ENCODE measurements around the gene ANKRD18A. TPM values are rescaled to one million over a fixed set of nuclear protein-coding genes. Genes with fewer than 3 reads are reported as not detected.

The ANKRD18A gene
- 0.21 and 1.5 TPM in 2 replicates for total RNA-seq

- DNase-seq (ENCODE audit: low read depth, low spot score), result peak; percentile 40
Observed at GRCh38 chr9:38620483-38621433, at the start of gene ANKRD18A. TSS of gene ANKRD18A (minus strand) at chr9:38620596. CDS start at chr9:38620285, 311 bp downstream.

- no peak for DNase-seq (ENCODE audit: low read depth, low spot score)
Observed at GRCh38 chr9:38668791-38669466, 48.5 kb upstream of the ANKRD18A start.

GRCh38 chr9:38662763-38663593 is 42.6 kb upstream of the ANKRD18A start:
- DNase-seq (ENCODE audit: low read depth, low spot score), result no peak

GRCh38 chr9:38659538-38659937 is 39.1 kb upstream of the ANKRD18A start:
- no peak for DNase-seq (ENCODE audit: low read depth, low spot score)

- DNase-seq (ENCODE audit: low read depth, low spot score), result no peak
Observed at GRCh38 chr9:38656896-38657295, 36.5 kb upstream of the ANKRD18A start.

- DNase-seq (ENCODE audit: low read depth, low spot score), result no peak
Observed at GRCh38 chr9:38652486-38652885, 32.1 kb upstream of the ANKRD18A start.

GRCh38 chr9:38652044-38652443 is 31.6 kb upstream of the ANKRD18A start:
- no peak for DNase-seq (ENCODE audit: low read depth, low spot score)

- DNase-seq (ENCODE audit: low read depth, low spot score), result no peak
Observed at GRCh38 chr9:38651400-38652042, 31.1 kb upstream of the ANKRD18A start.

GRCh38 chr9:38650564-38650963 is 30.2 kb upstream of the ANKRD18A start:
- no peak for DNase-seq (ENCODE audit: low read depth, low spot score)

GRCh38 chr9:38649731-38650363 is 29.5 kb upstream of the ANKRD18A start:
- DNase-seq (ENCODE audit: low read depth, low spot score), result no peak

- no peak for DNase-seq (ENCODE audit: low read depth, low spot score)
Observed at GRCh38 chr9:38644601-38645000, 24.2 kb upstream of the ANKRD18A start.

GRCh38 chr9:38643815-38644173 is 23.4 kb upstream of the ANKRD18A start:
- no peak for DNase-seq (ENCODE audit: low read depth, low spot score)

GRCh38 chr9:38642951-38643814 is 22.8 kb upstream of the ANKRD18A start:
- DNase-seq (ENCODE audit: low read depth, low spot score), result no peak

- DNase-seq (ENCODE audit: low read depth, low spot score), result peak; percentile 8
Observed at GRCh38 chr9:38641985-38642864, 21.8 kb upstream of the ANKRD18A start.

GRCh38 chr9:38641142-38641541 is 20.7 kb upstream of the ANKRD18A start:
- DNase-seq (ENCODE audit: low read depth, low spot score), result no peak

GRCh38 chr9:38639577-38639940 is 19.2 kb upstream of the ANKRD18A start:
- no peak for DNase-seq (ENCODE audit: low read depth, low spot score)

GRCh38 chr9:38638881-38639576 is 18.6 kb upstream of the ANKRD18A start:
- no peak for DNase-seq (ENCODE audit: low read depth, low spot score)

GRCh38 chr9:38634315-38634714 is 13.9 kb upstream of the ANKRD18A start:
- DNase-seq (ENCODE audit: low read depth, low spot score), result no peak
